CD4-positive, alpha-beta T cell treated with Interleukin-1 beta for 1 hour (primary cell): ENCODE data around the gene HIPK2.
"Not testable (repeated sequence)": the region's sequence is repeated elsewhere in the genome, so short reads cannot be mapped to it uniquely, and the experiment has no call there.

ENCODE experiments used
- DNase-seq, 2 donors: peaks; one replicate each; pipeline ENCODE4 v3.0.0-alpha.2; 2020 to 2022

HIPK2 gene

GRCh38 chr7:139691253-139691781 lies 86.5 kb downstream of the HIPK2 start:
- no peak for DNase-seq

GRCh38 chr7:139687980-139688632 lies 89.7 kb downstream of the HIPK2 start:
- DNase-seq, result no peak

GRCh38 chr7:139687211-139687954 lies 90.4 kb downstream of the HIPK2 start:
- DNase-seq, result no peak

- no peak for DNase-seq
These were observed 94.5 kb downstream of the HIPK2 start for GRCh38 chr7:139683137-139683921.

- peak in 1 of 2 donors; percentile 10 for DNase-seq
These were observed 95.4 kb downstream of the HIPK2 start for GRCh38 chr7:139682136-139683013.

- no peak for DNase-seq
These were observed 96.0 kb downstream of the HIPK2 start for GRCh38 chr7:139681812-139682135.

DNA sequence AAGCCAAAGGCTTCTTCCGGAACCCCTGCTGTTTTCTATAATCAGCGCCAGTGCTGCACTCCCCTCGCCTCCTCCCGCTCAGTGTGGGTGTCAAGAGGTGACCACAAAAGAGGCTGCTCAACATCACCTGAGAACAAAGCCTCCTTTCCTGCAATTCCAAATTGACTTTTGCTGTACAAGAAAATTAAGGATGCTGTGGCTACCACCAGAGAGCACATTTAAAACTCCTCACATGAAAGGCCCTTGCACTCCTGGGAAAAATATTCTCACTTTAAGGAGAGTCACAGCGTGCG lies 96.4 kb downstream of the HIPK2 start:
- DNase-seq, result no peak

DNA sequence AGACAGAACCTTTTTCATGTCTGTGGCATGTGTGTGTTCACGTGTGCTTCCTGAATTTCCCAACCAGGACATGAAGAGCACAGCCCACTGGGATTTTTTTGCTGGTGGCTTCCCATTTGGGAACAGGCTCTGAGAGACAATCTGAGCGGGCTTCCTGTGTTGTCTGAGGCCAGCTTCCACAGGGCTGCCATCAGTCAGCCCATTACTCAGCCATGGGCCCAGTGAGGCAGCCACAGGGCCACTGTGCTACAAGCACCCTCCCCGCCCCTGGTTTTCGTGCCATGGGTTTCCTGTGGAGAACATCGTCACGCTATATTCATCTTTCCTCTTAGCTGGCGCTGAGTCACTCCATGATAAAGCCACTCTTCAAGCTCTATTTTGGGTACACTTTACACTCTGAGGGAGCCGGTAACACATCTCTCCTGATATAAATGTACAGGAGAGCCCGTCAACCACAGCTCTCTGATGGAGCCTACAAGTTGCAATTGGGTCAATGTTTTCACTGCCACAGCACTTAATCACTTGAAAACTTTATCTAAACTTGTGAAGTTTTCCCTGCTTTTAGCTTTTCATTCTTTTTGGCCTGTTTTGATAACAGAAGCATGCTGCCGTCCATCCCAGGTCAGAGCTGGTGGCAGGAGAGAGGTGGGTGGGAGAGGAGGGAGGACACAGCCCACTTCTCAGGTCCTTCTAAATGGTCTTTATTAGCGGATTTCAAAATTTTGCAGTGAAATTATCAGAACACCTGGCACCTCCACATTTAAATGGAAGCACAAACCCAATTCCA lies 96.9 kb downstream of the HIPK2 start:
- DNase-seq, result peak; percentile 8 to 71

DNA sequence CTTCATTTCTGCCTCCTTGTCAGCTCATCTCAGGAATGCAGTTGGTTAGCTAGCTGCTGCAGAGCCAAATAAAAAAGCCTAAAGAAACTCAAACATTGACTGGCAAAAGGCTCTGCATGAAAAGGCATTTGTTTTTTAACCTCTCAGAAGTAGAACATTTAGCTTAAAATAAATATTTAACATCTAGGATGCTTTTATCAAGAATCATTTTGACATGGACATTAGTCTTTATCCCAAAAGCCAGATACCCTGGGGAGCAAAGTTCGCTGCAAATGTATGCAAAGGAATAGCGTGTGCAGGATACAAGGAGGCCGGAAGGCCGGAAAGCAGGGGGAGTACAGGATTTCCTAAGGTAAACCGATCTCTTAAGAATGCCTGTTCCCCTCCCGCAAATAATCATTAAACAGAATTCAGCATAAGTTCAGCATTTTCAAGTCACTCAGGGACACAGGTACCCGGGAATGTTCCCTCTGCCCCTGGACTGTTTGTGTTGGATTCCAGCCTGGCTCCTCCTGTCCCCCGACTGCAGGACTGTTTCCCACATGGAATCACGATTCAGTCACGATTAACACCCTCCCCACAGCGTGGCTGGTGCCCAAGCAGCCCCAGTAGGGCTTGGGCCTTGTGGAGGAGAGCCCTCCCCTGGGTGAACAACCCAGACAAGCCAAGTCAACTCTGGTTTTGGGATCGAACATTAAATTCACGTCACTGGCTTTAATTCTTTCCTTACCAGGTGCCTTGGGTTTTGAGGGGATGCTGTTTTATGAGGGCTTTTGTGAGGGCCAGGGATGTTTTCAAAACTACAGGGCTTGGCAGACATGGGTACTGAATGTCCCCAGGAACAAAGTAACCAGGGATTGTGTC lies 97.8 kb downstream of the HIPK2 start:
- DNase-seq, result no peak

DNA sequence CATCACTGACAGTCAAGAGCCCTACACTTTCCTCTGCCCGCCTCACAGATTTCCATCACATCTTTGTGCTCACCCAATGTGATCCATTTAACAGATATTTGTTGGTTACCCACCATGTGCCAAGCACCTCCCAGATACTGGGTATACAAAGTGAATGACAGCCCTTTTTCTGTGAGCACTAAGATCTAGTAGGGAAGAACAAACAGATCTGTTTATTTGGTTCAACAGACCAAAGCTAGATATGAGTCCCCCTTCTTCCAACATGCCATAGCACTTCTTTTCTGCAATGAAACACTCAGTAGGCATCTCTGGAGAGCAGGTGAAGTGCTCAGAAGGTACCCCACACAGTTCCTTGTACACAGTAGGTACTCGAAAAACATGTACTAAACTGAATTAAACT lies 101.4 kb downstream of the HIPK2 start:
- no peak for DNase-seq

- DNase-seq, result no peak
These were observed 102.4 kb downstream of the HIPK2 start for GRCh38 chr7:139675127-139676125.

- no peak for DNase-seq
These were observed 103.1 kb downstream of the HIPK2 start for GRCh38 chr7:139674752-139675126.

- no peak for DNase-seq
These were observed 103.5 kb downstream of the HIPK2 start for GRCh38 chr7:139674341-139674740.

GRCh38 chr7:139673762-139674161 lies 104.0 kb downstream of the HIPK2 start:
- no peak for DNase-seq

GRCh38 chr7:139673230-139673629 lies 104.6 kb downstream of the HIPK2 start:
- DNase-seq, result peak in 1 of 2 donors; percentile 28

- DNase-seq, result no peak
These were observed 105.8 kb downstream of the HIPK2 start for GRCh38 chr7:139671967-139672366.

DNA sequence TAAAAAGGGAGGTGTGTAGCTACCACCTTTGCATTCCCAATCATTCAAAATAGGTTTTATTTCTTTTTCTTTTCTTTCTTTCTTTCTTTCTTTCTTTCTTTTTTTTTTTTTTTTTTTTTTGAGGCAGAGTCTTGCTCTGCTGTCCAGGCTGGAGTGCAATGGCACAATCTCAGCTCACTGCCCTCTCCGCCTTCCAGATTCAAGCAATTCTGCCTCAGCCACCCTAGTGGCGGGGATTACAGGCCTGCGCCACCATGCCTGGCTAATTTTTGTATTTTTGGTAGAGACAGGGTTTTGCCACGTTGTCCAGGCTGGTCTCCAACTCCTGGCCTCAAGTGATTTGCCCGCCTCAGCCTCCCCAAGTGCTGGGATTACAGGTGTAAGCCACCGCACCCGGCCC lies 107.1 kb downstream of the HIPK2 start:
- DNase-seq, result not testable (repeated sequence)

GRCh38 chr7:139669106-139670061 lies 108.4 kb downstream of the HIPK2 start:
- DNase-seq, result no peak

DNA sequence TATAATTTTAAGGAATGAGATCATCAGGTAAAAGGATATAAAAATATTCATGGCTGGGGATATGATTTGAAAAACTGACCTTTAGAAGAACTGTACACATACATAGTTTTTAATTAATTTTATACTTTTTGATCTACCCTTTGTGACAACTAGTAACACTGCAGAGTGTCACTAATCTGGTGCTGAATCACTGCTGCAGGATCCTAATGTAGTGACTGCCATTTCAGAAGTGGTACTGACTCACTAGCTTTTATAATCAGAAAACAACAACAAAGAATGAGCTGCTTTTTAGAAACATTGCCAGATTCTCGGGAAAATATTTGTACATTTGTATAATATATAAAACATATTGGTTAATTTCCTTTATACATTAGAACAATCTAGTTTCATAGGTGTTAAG lies 110.4 kb downstream of the HIPK2 start:
- no peak for DNase-seq
